HEK293 (cell line): Measurements from ENCODE around the gene NEK1.

Source experiments
- CTCF ChIA-PET: fragments of 350-600 bp; formaldehyde crosslinking; extraction: SDS; loops from one replicate; lab custom pipeline; 2021; ENCODE audit warnings: antibody characterized with exemption; lab: Yijun Ruan, JAX
- POLR2A ChIA-PET: fragments of 300-600 bp; formaldehyde crosslinking; extraction: SDS; loops from one replicate; lab custom pipeline; 2020; ENCODE audit warnings: antibody characterized with exemption, inconsistent platforms; lab: Yijun Ruan, JAX
- H3K27ac ChIP-seq: fragments of 200-500 bp; sonication (Bioruptor generic); 2 replicates; pipeline ENCODE4 v1.5.1; 2014; ENCODE audit warnings: low read depth, low read length, control low read depth, inconsistent platforms; ENCODE audit errors: extremely low read depth
- H3K36me3 ChIP-seq, 2 experiments: fragments of 200-500 bp in 1 of 2; sonication (Bioruptor generic) in 1 of 2; 1 replicate in 1 of 2; 2 replicates in 1 of 2; pipeline ENCODE4 v1.5.1; 2014 to 2017; ENCODE audit warnings: inconsistent platforms in 2 of 2, low read length in 2 of 2; ENCODE audit not compliant: control insufficient read depth in 2 of 2, insufficient read depth in 1 of 2
- H3K4me1 ChIP-seq: fragments of 200-500 bp; sonication (Bioruptor generic); 2 replicates; pipeline ENCODE4 v1.5.1; 2014; ENCODE audit warnings: mild to moderate bottlenecking, low read length, inconsistent platforms; ENCODE audit not compliant: control insufficient read depth, insufficient read depth
- H3K4me3 ChIP-seq: 2 replicates; pipeline ENCODE4 v1.5.1; 2011; ENCODE audit warnings: low read depth, mild to moderate bottlenecking, control low read depth, low read length, moderate library complexity
- H3K9me3 ChIP-seq: fragments of 200-500 bp; sonication (Bioruptor generic); 2 replicates; pipeline ENCODE4 v1.5.1; 2014; ENCODE audit warnings: low read depth, low read length, inconsistent platforms; ENCODE audit not compliant: control insufficient read depth, insufficient read depth
- EGR2 ChIP-seq: fragments of 450-650 bp; formaldehyde crosslinking; IDR thresholded peaks from 2 replicates; pipeline ENCODE4 v1.5.1; 2016; ENCODE audit warnings: low read depth, missing biosample characterization, missing genetic modification characterization
- PRDM4 ChIP-seq: fragments of 450-650 bp; formaldehyde crosslinking; IDR thresholded peaks from 2 replicates; pipeline ENCODE4 v1.5.1; 2017; ENCODE audit warnings: missing biosample characterization, missing genetic modification characterization
- SP7 ChIP-seq: fragments of 450-650 bp; formaldehyde crosslinking; IDR thresholded peaks from 2 replicates; pipeline ENCODE4 v1.5.1; 2016; ENCODE audit warnings: missing biosample characterization, missing genetic modification characterization
- WT1 ChIP-seq: fragments of 450-650 bp; formaldehyde crosslinking; IDR thresholded peaks from 2 replicates; pipeline ENCODE4 v1.5.1; 2016; ENCODE audit warnings: missing biosample characterization, missing genetic modification characterization
- ZBTB20 ChIP-seq: fragments of 450-650 bp; formaldehyde crosslinking; IDR thresholded peaks from 2 replicates; pipeline ENCODE4 v1.5.1; 2016; ENCODE audit warnings: missing biosample characterization, missing genetic modification characterization
- ZBTB8A ChIP-seq: fragments of 450-650 bp; formaldehyde crosslinking; IDR thresholded peaks from 2 replicates; pipeline ENCODE4 v1.5.1; 2016; ENCODE audit warnings: missing biosample characterization, missing genetic modification characterization
- ZIC2 ChIP-seq: fragments of 450-650 bp; formaldehyde crosslinking; IDR thresholded peaks from 2 replicates; pipeline ENCODE4 v1.5.1; 2016; ENCODE audit warnings: missing biosample characterization, missing genetic modification characterization
- ZNF133 ChIP-seq: fragments of 450-650 bp; formaldehyde crosslinking; IDR thresholded peaks from 2 replicates; pipeline ENCODE4 v1.5.1; 2016; ENCODE audit warnings: missing biosample characterization, missing genetic modification characterization
- ZNF18 ChIP-seq: fragments of 450-650 bp; formaldehyde crosslinking; IDR thresholded peaks from 2 replicates; pipeline ENCODE4 v1.5.1; 2016; ENCODE audit warnings: missing biosample characterization, missing genetic modification characterization
- ZNF335 ChIP-seq: fragments of 450-650 bp; formaldehyde crosslinking; conservative IDR thresholded peaks from 2 replicates; pipeline ENCODE4 v1.5.1; 2016; ENCODE audit warnings: missing biosample characterization, missing genetic modification characterization
- ZNF350 ChIP-seq: fragments of 450-650 bp; formaldehyde crosslinking; IDR thresholded peaks from 2 replicates; pipeline ENCODE4 v1.5.0; 2017; ENCODE audit warnings: missing biosample characterization, mild to moderate bottlenecking, missing genetic modification characterization
- ZNF416 ChIP-seq: fragments of 450-650 bp; formaldehyde crosslinking; IDR thresholded peaks from 2 replicates; pipeline ENCODE4 v1.5.1; 2016; ENCODE audit warnings: missing biosample characterization, missing genetic modification characterization
- ZNF518A ChIP-seq: fragments of 450-650 bp; formaldehyde crosslinking; conservative IDR thresholded peaks from 2 replicates; pipeline ENCODE4 v1.5.1; 2016; ENCODE audit warnings: low read depth, missing biosample characterization, missing genetic modification characterization
- ZNF530 ChIP-seq: fragments of 450-650 bp; formaldehyde crosslinking; IDR thresholded peaks from 2 replicates; pipeline ENCODE4 v1.5.1; 2016; ENCODE audit warnings: low read depth, missing biosample characterization, missing genetic modification characterization
- ZNF654 ChIP-seq: fragments of 450-650 bp; formaldehyde crosslinking; IDR thresholded peaks from 2 replicates; pipeline ENCODE4 v1.5.1; 2016; ENCODE audit warnings: low read depth, missing biosample characterization, missing genetic modification characterization
- ZNF837 ChIP-seq: fragments of 450-650 bp; formaldehyde crosslinking; IDR thresholded peaks from 2 replicates; pipeline ENCODE4 v1.5.1; 2016; ENCODE audit warnings: missing biosample characterization, missing genetic modification characterization
- TF ChIP-seq, protein P1 (sequence below): fragments of 450-650 bp; formaldehyde crosslinking; IDR thresholded peaks from 2 replicates; pipeline ENCODE4 v1.5.1; 2017; ENCODE audit warnings: missing biosample characterization, missing genetic modification characterization
- TF ChIP-seq, protein P2 (sequence below): fragments of 450-650 bp; formaldehyde crosslinking; IDR thresholded peaks from 2 replicates; pipeline ENCODE4 v1.5.1; 2016; ENCODE audit warnings: missing biosample characterization, missing genetic modification characterization
- TF ChIP-seq, protein P3 (sequence below): fragments of 450-650 bp; formaldehyde crosslinking; IDR thresholded peaks from 2 replicates; pipeline ENCODE4 v1.5.1; 2017; ENCODE audit warnings: missing biosample characterization, missing genetic modification characterization

Gene NEK1

GRCh38 chr4:169489306-169489705 lies 123.1 kb downstream of the NEK1 start (continued):
- TF ChIP-seq ZNF518A (tag by site-specific recombination) (no peak), ZNF350 (tag by site-specific recombination) (no peak), ZNF837 (tag by site-specific recombination) (no peak), ZIC2 (tag by site-specific recombination) (no peak), ZNF416 (tag by site-specific recombination) (no peak), EGR2 (tag by site-specific recombination) (no peak), WT1 (no peak), ZBTB20 (tag by site-specific recombination) (no peak), SP7 (tag by site-specific recombination) (no peak), ZBTB8A (tag by site-specific recombination) (no peak)
- TF ChIP-seq, protein P1, sequence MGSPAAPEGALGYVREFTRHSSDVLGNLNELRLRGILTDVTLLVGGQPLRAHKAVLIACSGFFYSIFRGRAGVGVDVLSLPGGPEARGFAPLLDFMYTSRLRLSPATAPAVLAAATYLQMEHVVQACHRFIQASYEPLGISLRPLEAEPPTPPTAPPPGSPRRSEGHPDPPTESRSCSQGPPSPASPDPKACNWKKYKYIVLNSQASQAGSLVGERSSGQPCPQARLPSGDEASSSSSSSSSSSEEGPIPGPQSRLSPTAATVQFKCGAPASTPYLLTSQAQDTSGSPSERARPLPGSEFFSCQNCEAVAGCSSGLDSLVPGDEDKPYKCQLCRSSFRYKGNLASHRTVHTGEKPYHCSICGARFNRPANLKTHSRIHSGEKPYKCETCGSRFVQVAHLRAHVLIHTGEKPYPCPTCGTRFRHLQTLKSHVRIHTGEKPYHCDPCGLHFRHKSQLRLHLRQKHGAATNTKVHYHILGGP (tag by site-specific recombination), result no peak
- TF ChIP-seq, protein P2, sequence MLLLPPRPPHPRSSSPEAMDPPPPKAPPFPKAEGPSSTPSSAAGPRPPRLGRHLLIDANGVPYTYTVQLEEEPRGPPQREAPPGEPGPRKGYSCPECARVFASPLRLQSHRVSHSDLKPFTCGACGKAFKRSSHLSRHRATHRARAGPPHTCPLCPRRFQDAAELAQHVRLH (tag by site-specific recombination), result no peak

DNA sequence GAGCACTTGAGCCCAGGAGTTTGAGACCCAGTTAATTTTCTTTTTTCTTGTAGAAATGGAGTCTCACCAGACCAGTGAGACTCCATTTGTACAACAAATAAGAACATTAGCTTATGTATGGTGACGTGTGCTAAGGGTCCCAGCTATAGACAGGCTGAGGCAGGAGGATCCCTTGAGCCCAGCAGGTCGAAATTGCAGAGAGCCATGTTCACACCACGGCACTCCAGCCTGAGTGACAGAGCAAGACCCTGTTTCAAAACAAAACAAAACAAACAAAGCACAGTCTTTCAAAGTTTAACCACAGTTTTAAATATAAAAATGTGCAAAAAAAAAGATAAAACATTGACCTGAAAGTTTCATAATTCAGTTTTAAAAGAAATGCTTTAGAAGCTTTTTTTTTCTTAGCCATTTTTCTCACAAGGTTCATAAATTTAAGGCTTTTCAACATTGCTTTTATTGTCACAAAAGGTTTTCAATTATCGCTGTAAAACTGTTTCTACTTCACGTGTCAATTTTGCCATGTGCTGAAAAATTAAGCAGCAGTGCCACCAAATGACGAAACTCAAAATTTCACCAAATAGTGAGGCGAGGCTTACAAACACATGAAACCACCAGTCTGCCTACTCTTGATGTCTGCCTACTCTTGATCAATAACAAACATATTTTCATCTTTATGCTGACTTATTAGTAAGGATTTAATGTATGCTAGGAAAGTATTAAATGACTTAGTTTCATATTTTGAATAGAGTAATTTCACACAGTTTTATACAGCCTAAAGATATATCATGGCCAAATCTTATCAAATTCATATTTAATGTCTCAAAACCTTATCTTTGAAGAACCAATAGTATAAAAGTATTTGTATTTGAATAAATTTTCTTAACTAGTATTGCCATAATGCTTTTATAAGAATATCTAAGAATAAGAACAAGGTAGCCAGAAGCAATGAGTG lies 126.3 kb downstream of the NEK1 start:
- Histone ChIP-seq H3K4me1 (0 out of 2 replicates have a peak, but pooled peaks cover 2% of the 10 kb centered on the region), H3K27ac (no peak overlapping the region), H3K9me3 (no peaks in the 10 kb centered on the region), H3K36me3 (no peaks in the 10 kb centered on the region)
- POLR2A ChIA-PET, result no interaction called here
- TF ChIP-seq ZNF18 (tag by site-specific recombination), result peak; percentile 69
- no peak for TF ChIP-seq ZNF133 (tag by site-specific recombination)
- peak; percentile 80 for TF ChIP-seq ZNF654
- TF ChIP-seq ZNF335 (tag by site-specific recombination), result 0 out of 2 replicates have a peak, but pooled peaks have one; percentile 24
- TF ChIP-seq ZNF530, result no peak
- TF ChIP-seq, protein P3, sequence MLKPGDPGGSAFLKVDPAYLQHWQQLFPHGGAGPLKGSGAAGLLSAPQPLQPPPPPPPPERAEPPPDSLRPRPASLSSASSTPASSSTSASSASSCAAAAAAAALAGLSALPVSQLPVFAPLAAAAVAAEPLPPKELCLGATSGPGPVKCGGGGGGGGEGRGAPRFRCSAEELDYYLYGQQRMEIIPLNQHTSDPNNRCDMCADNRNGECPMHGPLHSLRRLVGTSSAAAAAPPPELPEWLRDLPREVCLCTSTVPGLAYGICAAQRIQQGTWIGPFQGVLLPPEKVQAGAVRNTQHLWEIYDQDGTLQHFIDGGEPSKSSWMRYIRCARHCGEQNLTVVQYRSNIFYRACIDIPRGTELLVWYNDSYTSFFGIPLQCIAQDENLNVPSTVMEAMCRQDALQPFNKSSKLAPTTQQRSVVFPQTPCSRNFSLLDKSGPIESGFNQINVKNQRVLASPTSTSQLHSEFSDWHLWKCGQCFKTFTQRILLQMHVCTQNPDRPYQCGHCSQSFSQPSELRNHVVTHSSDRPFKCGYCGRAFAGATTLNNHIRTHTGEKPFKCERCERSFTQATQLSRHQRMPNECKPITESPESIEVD (tag by site-specific recombination), result peak; percentile 58
- TF ChIP-seq PRDM4, result peak; percentile 81
- TF ChIP-seq, all 188 proteins: peak for 5
- H3K4me3 ChIP-seq, result no peak overlapping the region
- CTCF ChIA-PET, result interaction anchor here (0.6 to 1.7 kb wide), 13 partner anchors 9 to 565 kb away, joined by 3 to 24 read pairs (median 4); no protein-coding TSS in a partner anchor
